Measurements from ENCODE around the gene RBM4. TPM values are rescaled to one million over a fixed set of nuclear protein-coding genes. Genes with fewer than 3 reads are reported as not detected.

Gene RBM4
- polyA plus RNA-seq, 6 donors from 2014 or later: 197 to 275 (median 228) TPM

- no peaks in the 10 kb centered on the region for H3K36me3 Mint-ChIP-seq
- peaks cover 26 to 56% (median 38%) of the 10 kb centered on the region in 3 donors for H3K4me1 Mint-ChIP-seq
- H3K9me3 Mint-ChIP-seq: no peaks in the 10 kb centered on the region
- H3K27ac Mint-ChIP-seq: peak overlapping the region; percentile 98 to 100 (median 99)
- ATAC-seq (ENCODE audit: low read depth in 2 of 2): no peak
- no peaks in the 10 kb centered on the region for H3K27me3 Mint-ChIP-seq
- no peak for DNase-seq
- H3K4me3 Mint-ChIP-seq: peak overlapping the region; percentile 94 to 99 (median 98)
Observed at GRCh38 chr11:66676931-66677598, 38.6 kb downstream of the RBM4 start.

GRCh38 chr11:66677599-66678375 is 39.3 kb downstream of the RBM4 start, which contains the start of gene RBM4B:
Gene RBM4B (minus strand): TSS chr11:66677887. CDS start chr11:66677079, 808 bp downstream.
- Mint-ChIP-seq H3K27ac (peak within 1 kb of the TSS; percentile 98 to 100 (median 99)), H3K4me3 (peak within 1 kb of the TSS; percentile 94 to 99 (median 98)), H3K36me3 (no peaks in the 10 kb centered on the region), H3K27me3 (no peaks in the 10 kb centered on the region), H3K9me3 (no peaks in the 10 kb centered on the region), H3K4me1 (peaks cover 26 to 52% (median 38%) of the 10 kb centered on the region in 3 donors)
- ATAC-seq (ENCODE audit: low read depth in 2 of 2) (peak; percentile 82), DNase-seq (peak; percentile 98)

GRCh38 chr11:66680966-66681645 is 42.6 kb downstream of the RBM4 start:
- DNase-seq (no peak), ATAC-seq (ENCODE audit: low read depth in 2 of 2) (no peak)
- peaks cover 20 to 22% (median 20%) of the 10 kb centered on the region in 3 donors for H3K4me1 Mint-ChIP-seq
- peak overlapping the region in 2 of 8 donors; percentile 1 to 27 for H3K4me3 Mint-ChIP-seq
- H3K36me3 Mint-ChIP-seq: no peaks in the 10 kb centered on the region
- H3K27me3 Mint-ChIP-seq: no peaks in the 10 kb centered on the region
- H3K27ac Mint-ChIP-seq: no peak overlapping the region
- no peaks in the 10 kb centered on the region for H3K9me3 Mint-ChIP-seq

GRCh38 chr11:66683877-66684276 is 45.4 kb downstream of the RBM4 start:
- Mint-ChIP-seq H3K27ac (peak overlapping the region in 1 of 6 donors; percentile 38), H3K4me3 (no peak overlapping the region), H3K9me3 (no peaks in the 10 kb centered on the region), H3K4me1 (no peaks in the 10 kb centered on the region), H3K36me3 (no peaks in the 10 kb centered on the region), H3K27me3 (peaks cover 0 to 5% (median 0%) of the 10 kb centered on the region in 3 donors)
- ATAC-seq (ENCODE audit: low read depth in 2 of 2): no peak
- no peak for DNase-seq

DNA sequence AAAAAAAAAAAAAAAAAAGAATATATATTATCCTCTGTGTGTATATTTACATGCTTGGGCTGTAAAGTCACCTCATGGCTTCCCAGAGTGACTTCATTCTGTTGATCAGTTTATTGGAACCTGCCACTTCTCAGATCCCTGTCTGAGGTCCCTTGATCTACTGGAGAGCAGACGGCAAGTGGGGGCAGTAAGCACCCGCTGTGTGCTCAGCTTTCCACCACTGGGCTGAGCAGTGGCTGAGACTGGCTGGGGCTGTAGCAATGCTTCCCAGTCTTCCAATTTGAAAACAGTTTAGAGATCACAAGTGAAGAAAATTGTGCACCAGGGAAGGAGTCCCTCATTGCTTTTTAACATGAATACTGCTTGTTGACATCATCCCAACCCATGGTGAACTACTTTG is 46.1 kb downstream of the RBM4 start:
- Mint-ChIP-seq H3K4me1 (peaks cover 0 to 2% (median 0%) of the 10 kb centered on the region in 3 donors), H3K4me3 (no peak overlapping the region), H3K27me3 (peaks cover 0 to 5% (median 0%) of the 10 kb centered on the region in 3 donors), H3K9me3 (no peaks in the 10 kb centered on the region), H3K36me3 (no peaks in the 10 kb centered on the region), H3K27ac (peak overlapping the region in 2 of 6 donors; percentile 31 to 49)
- DNase-seq (no peak), ATAC-seq (ENCODE audit: low read depth in 2 of 2) (no peak)

- peaks cover 0 to 5% (median 0%) of the 10 kb centered on the region in 3 donors for H3K27me3 Mint-ChIP-seq
- no peaks in the 10 kb centered on the region for H3K36me3 Mint-ChIP-seq
- ATAC-seq (ENCODE audit: low read depth in 2 of 2): no peak
- no peak overlapping the region for H3K4me3 Mint-ChIP-seq
- H3K4me1 Mint-ChIP-seq: peaks cover 0 to 2% (median 0%) of the 10 kb centered on the region in 3 donors
- no peak for DNase-seq
- H3K27ac Mint-ChIP-seq: no peak overlapping the region
- H3K9me3 Mint-ChIP-seq: no peaks in the 10 kb centered on the region
Observed at GRCh38 chr11:66685276-66686099, 47.0 kb downstream of the RBM4 start.

DNA sequence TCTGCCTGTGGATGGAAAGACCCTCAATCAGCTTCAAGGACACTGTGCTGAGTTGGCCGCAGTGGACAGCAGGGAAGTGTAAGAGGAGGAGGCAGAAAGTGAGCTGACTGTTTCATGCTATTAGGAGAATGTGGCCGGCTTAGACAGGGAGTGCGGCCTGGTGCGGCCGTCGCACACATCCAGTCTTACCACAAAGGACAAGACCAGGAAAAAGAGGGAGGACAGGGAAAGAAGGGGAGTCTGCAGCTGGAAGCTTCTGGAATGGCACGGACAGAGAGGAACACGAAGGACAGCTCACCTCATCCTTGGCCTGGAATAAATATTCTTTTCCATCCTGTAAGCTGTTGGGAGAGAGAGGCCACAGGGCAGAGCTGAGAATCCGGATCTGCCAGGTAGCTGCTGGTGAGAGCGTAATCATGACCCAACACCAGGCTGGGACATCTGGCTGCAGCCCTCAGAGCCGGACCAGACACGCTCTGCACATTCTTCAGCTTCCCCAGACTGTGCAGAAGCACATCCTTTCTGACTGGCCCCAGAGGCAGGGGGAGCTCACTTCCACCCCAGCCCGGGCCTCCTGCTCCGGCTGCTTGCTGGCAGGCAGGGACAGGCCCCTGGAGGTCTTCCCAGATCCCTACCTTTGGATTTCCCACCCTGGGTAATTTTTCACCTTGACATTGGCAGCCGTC is 47.7 kb downstream of the RBM4 start:
- no peak for ATAC-seq (ENCODE audit: low read depth in 2 of 2)
- Mint-ChIP-seq H3K27ac (no peak overlapping the region), H3K4me3 (no peak overlapping the region), H3K9me3 (no peaks in the 10 kb centered on the region), H3K36me3 (no peaks in the 10 kb centered on the region), H3K27me3 (peaks cover 0 to 5% (median 0%) of the 10 kb centered on the region in 3 donors), H3K4me1 (peaks cover 0 to 2% (median 0%) of the 10 kb centered on the region in 3 donors)
- DNase-seq: no peak

- no peaks in the 10 kb centered on the region for H3K36me3 Mint-ChIP-seq
- peaks cover 0 to 5% (median 0%) of the 10 kb centered on the region in 3 donors for H3K27me3 Mint-ChIP-seq
- no peaks in the 10 kb centered on the region for H3K9me3 Mint-ChIP-seq
- ATAC-seq (ENCODE audit: low read depth in 2 of 2) (no peak), DNase-seq (no peak)
- H3K4me3 Mint-ChIP-seq: no peak overlapping the region
- peak overlapping the region in 1 of 6 donors; percentile 7 for H3K27ac Mint-ChIP-seq
- peaks cover 0 to 2% (median 0%) of the 10 kb centered on the region in 3 donors for H3K4me1 Mint-ChIP-seq
Observed at GRCh38 chr11:66686801-66687750, 48.6 kb downstream of the RBM4 start.

DNA sequence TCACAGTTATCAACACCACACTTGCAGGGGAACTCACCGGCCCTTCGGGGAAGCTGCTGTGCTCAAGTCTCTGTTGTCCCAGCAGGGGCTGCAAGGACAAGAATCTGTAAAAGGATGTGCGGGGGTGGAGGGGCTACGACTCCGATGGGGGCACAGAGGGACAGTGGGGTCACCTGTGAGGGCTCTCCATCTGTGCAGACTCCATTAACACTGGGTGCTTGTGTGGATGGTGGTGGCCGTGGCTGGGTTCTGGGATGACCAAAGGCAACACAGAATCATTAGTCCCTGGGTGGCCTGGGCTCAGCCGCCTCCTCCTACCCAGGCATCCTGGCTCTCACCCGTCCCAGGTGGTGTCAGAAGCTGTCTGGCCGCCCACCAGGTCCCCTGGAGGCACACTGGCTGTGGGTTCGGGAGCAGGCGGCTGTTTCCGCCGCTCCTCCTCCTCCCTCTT is 49.4 kb downstream of the RBM4 start:
- Mint-ChIP-seq H3K4me1 (peaks cover 0 to 2% (median 0%) of the 10 kb centered on the region in 3 donors), H3K9me3 (no peaks in the 10 kb centered on the region), H3K27me3 (peaks cover 0 to 5% (median 0%) of the 10 kb centered on the region in 3 donors), H3K27ac (peak overlapping the region in 1 of 6 donors; percentile 32), H3K36me3 (no peaks in the 10 kb centered on the region), H3K4me3 (no peak overlapping the region)
- ATAC-seq (ENCODE audit: low read depth in 2 of 2): no peak
- DNase-seq: no peak

DNA sequence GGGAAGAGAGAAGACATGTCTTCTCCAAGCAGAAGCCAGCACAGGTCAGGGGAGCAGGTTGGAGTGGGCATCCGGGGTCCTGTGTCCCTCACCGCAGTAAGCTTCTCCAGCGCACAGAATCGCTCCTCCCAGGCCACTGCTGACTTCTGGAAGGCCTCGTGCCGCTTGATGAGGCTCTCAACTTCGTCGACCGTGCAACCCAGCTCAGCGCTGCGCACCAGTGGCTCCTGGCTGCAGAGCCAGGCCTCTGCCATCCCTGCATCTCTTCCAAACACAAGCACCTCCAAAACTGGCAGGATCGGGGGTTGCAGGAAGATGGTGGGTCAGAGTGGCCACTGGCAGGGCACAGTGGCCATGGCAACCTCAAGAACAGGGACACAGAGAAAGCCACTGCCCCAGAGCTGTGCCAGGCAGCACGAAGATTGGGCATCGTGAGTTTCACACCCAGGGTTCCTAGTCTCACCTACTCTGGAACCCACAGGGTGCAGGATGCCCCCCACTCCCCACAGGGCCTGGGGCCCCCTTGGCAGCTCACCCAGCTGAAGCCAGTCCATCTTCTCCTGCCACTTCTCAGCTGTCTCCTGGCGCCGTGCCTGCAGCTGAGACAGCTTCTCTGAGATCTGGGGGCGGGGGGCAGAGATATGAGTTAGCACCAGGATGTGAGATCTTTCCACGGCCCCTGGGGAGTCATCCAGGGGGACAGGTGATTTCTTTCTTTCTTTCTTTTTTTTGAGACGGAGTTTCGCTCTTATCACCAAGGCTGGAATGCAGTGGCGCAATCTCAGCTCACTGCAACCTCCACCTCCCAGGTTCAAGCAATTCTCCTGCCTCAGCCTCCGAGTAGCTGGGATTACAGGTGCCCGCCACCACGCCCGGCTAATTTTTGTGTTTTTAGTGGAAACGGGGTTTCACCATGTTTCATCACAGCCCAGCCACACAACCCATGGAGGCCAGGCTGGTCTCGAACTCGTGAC is 50.3 kb downstream of the RBM4 start:
- DNase-seq (no peak), ATAC-seq (ENCODE audit: low read depth in 2 of 2) (no peak)
- Mint-ChIP-seq H3K36me3 (no peaks in the 10 kb centered on the region), H3K4me1 (peaks cover 0 to 2% (median 0%) of the 10 kb centered on the region in 3 donors), H3K4me3 (peak overlapping the region in 1 of 8 donors; percentile 18), H3K27ac (peak overlapping the region in 1 of 6 donors; percentile 81), H3K27me3 (peaks cover 0 to 5% (median 0%) of the 10 kb centered on the region in 3 donors), H3K9me3 (no peaks in the 10 kb centered on the region)

Data from naive B cell (primary cell).